Measurements from ENCODE around the gene RASL11A.
A peak's percentile ranks its signal among the peaks of the same experiment; 100 is the strongest.
"Not testable (repeated sequence)": the region's sequence is repeated elsewhere in the genome, so short reads cannot be mapped to it uniquely, and the experiment has no call there.

Gene RASL11A

GRCh38 chr13:27270594-27271520, at the start of gene RASL11A:
TSS of gene RASL11A (plus strand) at chr13:27270830. CDS start at chr13:27270945, 115 bp downstream.
- DNase-seq (ENCODE audit: low spot score) = peak; percentile 87

- DNase-seq (ENCODE audit: low spot score) = not testable (repeated sequence)
These were observed 48.5 kb upstream of the RASL11A start for GRCh38 chr13:27222100-27222499.

- DNase-seq (ENCODE audit: low spot score) = peak; percentile 33
These were observed 43.6 kb upstream of the RASL11A start for GRCh38 chr13:27226991-27227390.

- peak; percentile 54 for DNase-seq (ENCODE audit: low spot score)
These were observed 42.5 kb upstream of the RASL11A start for GRCh38 chr13:27228131-27228530.

GRCh38 chr13:27229642-27230041, 41.0 kb upstream of the RASL11A start:
- no peak for DNase-seq (ENCODE audit: low spot score)

- DNase-seq (ENCODE audit: low spot score) = no peak
These were observed 36.7 kb upstream of the RASL11A start for GRCh38 chr13:27233964-27234363.

- DNase-seq (ENCODE audit: low spot score) = no peak
These were observed 34.2 kb upstream of the RASL11A start for GRCh38 chr13:27236478-27236877.

GRCh38 chr13:27242702-27243101, 27.9 kb upstream of the RASL11A start:
- DNase-seq (ENCODE audit: low spot score) = no peak

- no peak for DNase-seq (ENCODE audit: low spot score)
These were observed 25.0 kb upstream of the RASL11A start for GRCh38 chr13:27245610-27246009.

- DNase-seq (ENCODE audit: low spot score) = no peak
These were observed 19.8 kb upstream of the RASL11A start for GRCh38 chr13:27250833-27251165.

- DNase-seq (ENCODE audit: low spot score) = peak; percentile 88
These were observed 19.2 kb upstream of the RASL11A start, which contains the start of gene RPL21 for GRCh38 chr13:27251166-27252091. TSS of gene RPL21 (plus strand) at chr13:27251558. CDS start at chr13:27253777, 2,219 bp downstream.

- DNase-seq (ENCODE audit: low spot score) = no peak
These were observed 18.2 kb upstream of the RASL11A start for GRCh38 chr13:27252467-27252866.

- no peak for DNase-seq (ENCODE audit: low spot score)
These were observed 13.4 kb upstream of the RASL11A start for GRCh38 chr13:27257233-27257568.

- DNase-seq (ENCODE audit: low spot score) = no peak
These were observed 12.9 kb upstream of the RASL11A start for GRCh38 chr13:27257648-27258253.

GRCh38 chr13:27258637-27259386, 11.8 kb upstream of the RASL11A start:
- no peak for DNase-seq (ENCODE audit: low spot score)

- peak; percentile 44 for DNase-seq (ENCODE audit: low spot score)
These were observed 10.8 kb upstream of the RASL11A start for GRCh38 chr13:27259831-27260230.

GRCh38 chr13:27261396-27261795, 9.2 kb upstream of the RASL11A start:
- no peak for DNase-seq (ENCODE audit: low spot score)

- no peak for DNase-seq (ENCODE audit: low spot score)
These were observed 7.2 kb upstream of the RASL11A start for GRCh38 chr13:27263438-27263837.

GRCh38 chr13:27264181-27264580, 6.4 kb upstream of the RASL11A start:
- no peak for DNase-seq (ENCODE audit: low spot score)

GRCh38 chr13:27264648-27265047, 6.0 kb upstream of the RASL11A start:
- no peak for DNase-seq (ENCODE audit: low spot score)

GRCh38 chr13:27266917-27267316, 3.7 kb upstream of the RASL11A start:
- no peak for DNase-seq (ENCODE audit: low spot score)

- no peak for DNase-seq (ENCODE audit: low spot score)
These were observed 3.0 kb upstream of the RASL11A start for GRCh38 chr13:27267596-27267995.
